Stimulated activated CD4-positive, alpha-beta T cell treated with anti-CD3 and anti-CD28 coated beads, TNF-alpha, amount 100 ng/mL, for 4 hours (primary cell): ENCODE results near the gene CAP1.

Experiments used
- DNase-seq, 3 experiments: peaks; one replicate each; pipeline ENCODE4 v3.0.0-alpha.2; 2020; ENCODE audit warnings: low read depth in 3 of 3

Gene CAP1

DNA sequence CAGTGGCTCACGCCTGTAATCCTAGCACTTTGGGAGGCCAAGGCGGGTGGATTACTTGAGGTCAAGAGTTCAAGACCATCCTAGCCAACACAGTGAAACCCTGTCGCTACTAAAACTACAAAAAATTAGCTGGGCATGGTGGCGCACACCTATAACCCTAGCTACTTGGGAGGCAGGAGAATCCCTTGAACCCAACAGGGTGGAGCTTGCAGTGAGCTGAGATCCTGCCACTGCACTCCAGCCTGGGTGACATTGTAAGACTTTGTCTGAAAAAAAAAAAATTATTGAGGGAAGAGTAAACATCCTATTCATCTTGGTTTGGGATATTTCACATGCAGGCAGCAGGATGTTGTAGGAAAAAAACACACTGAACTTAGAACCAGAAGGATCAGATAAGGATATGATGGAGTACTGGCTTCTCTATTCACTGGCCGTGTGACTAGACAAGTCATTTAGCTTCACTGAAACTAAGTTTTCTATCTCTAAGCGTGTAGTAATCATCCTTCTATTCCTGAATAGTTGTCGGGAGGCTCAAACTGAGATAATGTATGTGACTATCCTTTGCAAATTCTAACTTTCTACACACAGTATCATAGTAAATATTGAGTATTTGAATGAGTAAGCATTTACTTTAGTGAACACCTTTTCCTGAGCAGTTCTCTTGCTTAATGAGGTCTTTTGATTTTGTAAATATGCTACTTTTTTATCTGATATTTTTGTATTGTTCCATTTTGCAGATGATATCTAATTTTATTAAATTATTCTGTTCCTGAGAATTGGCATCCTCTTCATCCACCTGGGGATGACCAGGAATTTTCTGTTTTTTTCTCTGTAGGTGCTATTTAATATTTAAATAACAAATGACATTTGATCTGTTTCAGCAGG, 18.2 kb downstream of the CAP1 start:
- DNase-seq = no peak

DNA sequence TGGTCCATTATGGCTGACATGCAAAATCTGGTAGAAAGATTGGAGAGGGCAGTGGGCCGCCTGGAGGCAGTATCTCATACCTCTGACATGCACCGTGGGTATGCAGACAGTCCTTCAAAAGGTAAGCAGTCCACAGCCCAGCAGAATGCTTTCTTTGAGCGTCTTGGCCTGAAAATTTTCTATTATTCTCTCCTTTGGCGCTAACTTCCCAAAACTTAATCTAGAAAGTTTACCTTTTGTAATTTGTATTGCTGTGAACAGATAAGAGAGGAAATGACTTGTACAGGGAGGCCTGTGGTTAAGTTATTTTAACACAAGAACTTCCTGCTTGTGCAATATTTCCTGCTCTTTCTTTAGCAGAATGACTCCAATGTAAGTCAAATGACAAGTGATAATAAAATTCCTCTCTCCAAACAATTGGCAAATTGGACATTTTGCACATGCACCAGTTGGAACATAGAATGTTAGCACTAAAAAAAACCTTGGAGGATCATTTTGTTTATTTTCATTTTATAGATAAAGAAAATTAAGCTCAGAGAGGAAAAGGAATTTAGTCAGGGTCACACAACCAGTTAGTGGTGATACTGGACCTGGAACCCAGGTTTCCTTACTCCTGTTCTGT, 18.9 kb downstream of the CAP1 start:
- no peak for DNase-seq

DNA sequence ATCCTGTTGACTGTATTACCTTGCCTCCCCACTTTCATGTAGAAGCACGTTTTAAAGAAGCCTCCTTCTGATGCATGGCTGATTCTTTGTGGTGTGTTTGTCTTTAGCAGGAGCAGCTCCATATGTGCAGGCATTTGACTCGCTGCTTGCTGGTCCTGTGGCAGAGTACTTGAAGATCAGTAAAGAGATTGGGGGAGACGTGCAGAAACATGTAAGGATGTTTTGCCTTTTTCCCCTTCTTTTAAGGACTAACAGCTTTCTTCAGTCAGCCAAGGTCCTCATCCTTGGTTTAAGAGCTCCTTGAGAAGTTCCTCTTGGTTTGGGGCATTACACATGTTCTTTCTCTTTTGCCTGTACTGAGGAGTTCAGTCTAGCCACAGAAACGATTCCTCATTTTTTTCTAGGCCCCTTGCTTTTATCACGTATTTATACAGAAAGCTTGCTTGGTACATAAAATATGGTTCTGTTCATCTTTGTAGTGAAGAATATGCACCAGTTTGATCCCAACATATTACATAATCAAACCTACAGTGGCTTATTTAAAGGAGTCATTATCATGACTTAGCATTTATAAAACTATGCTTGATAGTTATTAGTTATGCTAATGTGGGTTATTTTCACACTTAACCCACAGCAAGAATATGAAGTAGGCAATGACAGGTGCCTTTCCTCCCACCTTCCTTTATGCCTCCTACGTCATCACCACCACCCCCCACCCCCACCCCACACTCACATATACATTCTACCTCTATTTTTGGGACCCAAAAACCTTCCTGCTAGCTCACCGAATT, 19.6 kb downstream of the CAP1 start:
- no peak for DNase-seq

DNA sequence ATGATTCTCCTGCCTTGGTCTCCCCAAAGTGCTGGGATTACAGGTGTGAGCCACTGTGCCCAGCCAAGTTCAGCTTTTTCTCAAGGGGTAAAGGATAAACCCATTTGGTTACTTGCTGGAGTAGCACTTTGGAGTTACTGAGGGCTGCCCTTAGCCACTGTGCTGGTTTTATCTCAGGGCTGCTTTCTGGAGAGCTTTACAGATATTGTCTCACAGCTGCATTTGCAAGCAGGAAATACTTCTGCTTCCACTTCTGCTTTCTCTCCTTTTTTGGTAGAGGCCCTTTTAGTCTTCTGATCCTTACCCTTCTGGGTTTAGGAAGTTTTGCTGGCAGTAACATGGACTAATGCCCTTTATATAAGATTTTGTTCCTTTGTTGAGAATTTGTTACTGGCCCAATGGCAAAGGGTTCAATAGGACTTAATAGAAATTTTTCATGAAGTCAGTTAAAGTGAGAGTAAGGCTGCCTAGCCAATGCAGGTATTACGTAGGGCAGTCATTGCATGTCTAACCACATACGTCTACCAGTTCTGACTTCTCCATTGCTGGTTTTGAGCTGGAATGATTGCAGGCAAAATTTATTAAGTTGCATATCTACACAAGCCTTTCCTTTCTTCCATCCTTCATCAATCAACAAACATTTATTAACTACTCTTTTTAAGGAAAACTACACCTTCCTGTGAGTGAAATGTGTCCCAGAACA, 24.4 kb downstream of the CAP1 start:
- DNase-seq = no peak

DNA sequence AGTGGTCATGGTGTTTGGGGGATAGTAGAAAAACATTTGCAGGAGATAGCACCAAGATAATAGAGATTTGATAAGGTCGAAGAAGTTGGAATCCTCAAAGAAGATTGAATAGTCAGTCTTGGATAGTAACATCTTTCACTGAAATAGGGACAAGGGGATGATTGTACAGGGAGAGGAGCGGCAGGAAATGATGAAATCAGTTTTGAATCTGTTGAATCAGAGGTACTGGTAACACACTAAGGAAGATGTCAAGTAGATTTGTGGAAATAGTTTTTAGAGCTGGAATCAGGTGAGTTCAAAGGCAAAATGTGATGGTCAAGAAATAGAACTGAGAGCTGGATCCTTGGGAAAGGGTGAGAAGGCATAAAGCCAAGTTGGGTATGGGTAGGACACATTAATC, 26.5 kb downstream of the CAP1 start:
- no peak for DNase-seq

DNA sequence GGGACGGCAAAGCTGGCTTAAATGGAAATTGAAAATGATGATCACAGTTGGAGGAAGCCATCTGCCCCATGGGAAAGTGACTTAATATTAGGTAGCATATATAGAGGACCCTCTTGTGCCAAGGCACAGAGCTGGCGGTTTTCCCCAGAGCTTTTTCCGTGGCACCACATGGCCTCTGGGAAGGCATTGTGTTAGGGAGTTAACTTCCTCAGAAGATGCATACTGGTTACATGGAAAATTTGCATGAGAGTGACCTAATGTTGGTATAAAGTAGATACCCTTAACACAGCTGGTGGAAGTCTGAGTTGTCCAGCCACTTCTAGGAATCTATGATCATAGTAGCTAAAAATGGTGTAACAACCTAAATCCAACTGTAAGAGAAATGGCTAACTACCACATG, 27.3 kb downstream of the CAP1 start:
- no peak for DNase-seq

DNA sequence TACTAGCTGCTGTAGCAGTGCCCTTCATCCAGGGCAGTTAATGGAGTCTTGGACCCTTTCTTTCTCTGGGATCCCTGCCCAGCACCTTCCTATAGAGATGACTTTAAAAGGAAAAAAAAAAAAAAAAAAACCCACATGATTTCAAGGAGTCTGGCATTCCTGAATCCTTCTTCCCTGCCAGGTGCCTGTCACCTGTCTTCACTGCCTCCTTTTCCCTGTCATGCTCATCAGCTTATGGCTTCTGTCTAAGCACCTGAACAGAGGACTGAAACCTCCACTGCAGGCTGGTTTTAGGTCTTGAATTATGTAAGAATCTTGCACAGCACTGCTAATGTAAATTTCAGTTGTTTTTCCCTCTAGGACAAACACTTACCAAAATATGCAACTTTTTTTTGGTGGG, 31.6 kb downstream of the CAP1 start:
- no peak for DNase-seq

DNA sequence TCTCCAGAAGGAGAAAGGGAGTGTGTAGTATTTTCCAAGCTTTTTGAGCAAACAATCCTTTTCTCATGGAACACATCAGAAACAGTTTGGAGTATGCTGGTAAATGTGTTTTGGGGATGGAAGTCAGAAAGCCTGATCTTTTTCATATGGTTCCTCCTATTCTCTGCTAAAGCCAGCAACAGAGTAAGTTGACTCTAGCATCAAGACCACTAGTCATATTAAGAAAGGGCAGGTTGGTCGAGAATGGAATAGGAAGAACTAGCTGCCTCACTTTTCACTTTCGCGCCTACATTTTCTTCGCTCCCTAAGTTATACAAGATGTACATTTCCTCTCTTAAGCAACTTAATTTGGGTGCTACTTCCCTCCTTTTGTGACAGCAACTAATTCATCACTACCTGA, 32.5 kb downstream of the CAP1 start:
- DNase-seq = no peak

DNA sequence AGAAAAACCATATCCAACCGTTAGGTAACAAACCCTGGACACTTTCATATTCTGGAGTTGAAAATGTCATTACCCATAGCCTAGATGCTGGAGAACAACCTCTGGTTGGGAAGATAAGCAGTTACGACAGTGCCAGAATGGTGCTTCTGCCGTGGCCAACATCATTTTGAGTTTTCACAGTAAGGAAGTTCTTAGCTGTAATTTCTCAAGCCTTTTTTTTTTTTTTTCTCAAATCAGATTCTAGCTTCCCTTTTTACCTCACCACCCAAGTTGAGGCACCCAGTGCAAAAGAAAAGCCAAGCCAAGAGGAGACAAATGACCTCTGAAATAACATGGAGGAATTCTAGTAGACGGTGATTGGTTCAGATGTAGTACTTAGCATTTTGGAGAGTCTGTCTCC, 34.7 kb downstream of the CAP1 start:
- DNase-seq = no peak

DNA sequence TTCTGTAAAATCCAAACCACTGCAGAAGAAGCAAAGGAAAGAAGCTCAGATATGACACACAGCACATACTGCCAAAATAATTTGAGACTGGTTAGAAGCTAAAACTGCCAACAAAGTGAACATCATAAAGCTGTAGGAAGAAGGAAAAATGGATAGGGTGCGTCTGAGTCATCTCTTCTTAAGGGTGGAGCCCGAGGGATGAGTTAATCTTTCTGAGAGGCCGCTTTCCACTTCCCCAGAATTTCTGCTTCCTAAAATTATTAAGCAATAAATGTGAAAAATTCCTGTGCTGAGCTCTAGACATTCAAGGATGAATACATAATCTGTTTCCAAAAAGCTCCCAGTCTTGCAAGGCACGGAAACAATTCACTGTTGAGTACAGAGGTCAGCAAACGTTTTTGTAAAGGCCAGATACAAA, 36.4 kb downstream of the CAP1 start:
- DNase-seq = no peak

DNA sequence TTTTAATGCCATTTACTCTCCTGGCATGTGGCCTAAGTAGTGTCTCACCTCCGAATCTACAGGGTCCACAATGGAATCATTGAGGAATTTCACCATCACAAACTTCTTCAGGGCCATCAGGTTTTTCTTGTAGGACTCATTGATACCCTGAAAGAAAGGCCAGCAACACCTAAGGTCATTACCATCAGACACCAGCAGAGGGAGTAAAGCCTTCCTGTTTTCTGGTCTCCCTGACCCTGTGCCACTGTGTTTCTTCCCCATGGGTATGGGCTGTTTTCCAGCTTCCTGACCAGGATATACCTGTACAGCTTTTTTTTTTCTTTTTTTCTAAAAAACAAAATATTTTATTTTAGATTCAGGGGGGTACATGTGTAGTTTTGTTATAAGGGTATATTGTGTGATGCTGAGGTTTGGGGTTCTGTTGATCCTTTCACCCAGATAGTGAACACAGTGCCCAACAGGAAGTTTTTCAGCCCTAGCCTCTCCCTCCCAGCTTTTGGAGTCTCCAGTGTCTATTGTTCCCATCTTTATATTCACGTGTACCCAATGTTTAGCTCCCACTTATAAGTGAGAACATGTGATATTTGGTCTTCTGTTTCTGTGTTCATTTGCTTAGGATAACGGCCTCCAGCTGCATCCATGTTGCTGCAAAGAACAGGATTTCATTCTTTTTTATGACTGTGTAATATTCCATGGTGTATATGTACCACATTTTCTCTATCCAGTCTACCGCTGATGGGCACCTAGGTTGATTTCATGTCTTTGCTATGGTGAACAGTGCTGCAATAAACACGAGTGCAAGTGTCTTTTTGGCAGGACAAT, 38.2 kb downstream of the CAP1 start:
- DNase-seq = peak in 1 of 3 experiments; percentile 33

DNA sequence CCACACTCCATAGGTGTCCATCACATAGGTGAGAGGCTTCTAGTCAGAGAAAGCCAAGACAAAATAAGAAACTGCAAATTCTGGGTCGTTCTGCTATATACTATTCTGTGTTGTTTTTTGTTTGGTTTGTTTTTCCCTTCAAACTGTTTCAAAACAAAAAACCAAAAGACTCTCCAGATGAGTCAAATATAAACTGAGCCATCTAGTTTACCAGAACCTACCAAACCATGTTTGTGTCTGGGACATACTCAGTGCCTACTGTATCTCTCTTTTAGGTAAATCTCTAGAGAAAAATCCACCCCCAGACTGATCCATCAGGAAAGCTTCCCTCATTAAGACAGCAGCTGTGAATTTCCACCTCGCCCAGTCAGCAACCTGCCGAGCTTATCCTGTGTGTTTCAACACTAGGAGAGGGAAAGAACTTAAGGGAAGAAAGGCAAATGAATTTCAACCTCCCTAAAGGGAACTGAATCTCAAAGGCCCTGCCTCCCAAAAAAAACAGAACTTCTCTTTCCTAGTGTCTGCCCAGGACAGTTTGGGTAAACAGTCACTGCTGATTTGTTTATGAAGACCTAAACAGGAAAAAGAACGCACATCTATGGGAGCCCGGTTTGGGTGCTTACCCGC, 39.4 kb downstream of the CAP1 start:
- DNase-seq = no peak

DNA sequence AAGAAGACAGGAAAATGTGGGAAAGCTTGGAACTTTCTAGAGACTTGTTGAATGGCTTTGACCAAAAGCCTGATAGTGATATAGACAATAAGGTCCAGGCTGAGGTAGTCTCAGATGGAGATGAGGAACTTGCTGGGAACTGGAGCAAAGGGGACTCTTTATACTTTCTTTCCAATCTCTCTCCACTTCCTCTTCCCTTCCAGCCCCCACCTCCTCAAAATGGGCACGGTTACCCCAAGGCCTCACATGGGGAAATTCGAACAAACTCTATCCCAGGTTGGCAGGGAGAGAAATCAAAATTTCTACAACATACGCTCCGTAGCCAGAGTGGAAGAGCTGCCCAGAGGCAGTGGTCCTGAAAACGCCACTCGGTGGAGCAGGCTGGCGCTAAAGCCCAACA, 41.3 kb downstream of the CAP1 start:
- no peak for DNase-seq

DNA sequence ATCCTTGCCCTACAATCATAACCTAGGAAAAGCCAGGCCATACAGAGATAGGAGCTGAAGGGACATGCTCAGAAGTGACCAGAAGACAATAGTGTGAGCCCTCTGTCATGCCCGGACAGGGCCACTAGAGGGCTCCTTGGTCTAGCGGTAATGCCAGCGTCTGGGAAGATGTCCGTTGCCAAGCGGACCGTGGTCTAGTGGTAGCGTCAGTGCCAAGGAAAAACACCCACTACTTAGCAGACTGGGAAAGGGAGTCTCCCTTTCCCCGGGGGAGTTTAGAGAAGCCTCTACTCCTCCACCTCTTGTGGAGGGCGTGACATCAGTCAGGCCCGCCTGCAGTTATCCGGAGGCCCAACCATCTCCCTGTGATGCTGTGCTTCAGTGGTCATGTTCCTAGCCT, 44.2 kb downstream of the CAP1 start:
- peak in 1 of 3 experiments; percentile 16 for DNase-seq

DNA sequence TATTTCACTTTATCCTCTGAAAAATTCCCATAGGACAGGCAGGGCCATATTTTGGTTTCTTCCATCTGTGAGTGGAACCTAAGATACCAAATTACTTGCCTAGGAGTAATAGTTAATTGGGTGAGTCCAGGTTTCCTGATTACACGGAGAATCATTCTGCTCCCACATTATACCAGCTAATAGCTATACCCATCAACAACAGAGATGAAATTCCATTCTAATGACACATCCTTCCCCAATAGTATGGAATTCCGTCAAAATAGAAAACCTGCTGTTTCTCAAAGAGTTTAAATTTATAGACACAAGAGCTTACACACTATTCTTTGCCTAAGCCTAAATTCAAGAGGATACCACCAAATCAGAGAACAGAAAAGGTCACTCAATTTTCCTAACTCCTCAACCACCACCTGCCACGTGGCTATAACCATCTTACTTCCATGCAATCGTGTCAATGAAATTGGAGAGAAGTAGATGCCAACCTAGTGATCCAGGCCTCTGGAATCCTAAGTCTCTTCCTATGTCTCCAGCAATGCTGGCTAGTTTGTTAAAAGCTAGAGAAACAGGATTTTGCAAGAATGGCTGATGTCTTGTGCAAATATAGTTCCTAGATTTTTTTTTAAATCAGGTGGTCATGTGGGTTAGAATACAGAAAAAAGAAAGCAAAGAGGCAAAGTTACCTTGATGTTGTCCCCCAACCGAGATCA, 50.3 kb downstream of the CAP1 start:
- DNase-seq = no peak

DNA sequence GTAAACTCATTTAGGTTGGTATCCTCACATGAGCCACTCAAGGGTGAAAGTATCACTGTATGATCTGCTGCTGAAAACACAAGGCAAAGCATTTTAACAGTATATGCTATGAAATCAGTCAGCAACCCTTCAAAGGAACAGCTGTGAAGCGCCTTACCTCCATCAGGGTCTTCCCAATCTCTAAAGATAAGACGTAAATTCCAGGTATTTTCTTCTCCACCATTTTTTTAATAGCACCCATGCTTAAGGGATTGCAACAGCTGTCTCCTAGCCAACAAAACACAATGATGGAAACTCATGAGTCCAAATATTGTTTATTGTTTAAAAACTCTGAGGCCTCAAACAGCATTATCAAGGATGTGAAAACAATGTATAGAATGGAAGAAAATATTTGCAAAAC, 51.7 kb downstream of the CAP1 start:
- no peak for DNase-seq

DNA sequence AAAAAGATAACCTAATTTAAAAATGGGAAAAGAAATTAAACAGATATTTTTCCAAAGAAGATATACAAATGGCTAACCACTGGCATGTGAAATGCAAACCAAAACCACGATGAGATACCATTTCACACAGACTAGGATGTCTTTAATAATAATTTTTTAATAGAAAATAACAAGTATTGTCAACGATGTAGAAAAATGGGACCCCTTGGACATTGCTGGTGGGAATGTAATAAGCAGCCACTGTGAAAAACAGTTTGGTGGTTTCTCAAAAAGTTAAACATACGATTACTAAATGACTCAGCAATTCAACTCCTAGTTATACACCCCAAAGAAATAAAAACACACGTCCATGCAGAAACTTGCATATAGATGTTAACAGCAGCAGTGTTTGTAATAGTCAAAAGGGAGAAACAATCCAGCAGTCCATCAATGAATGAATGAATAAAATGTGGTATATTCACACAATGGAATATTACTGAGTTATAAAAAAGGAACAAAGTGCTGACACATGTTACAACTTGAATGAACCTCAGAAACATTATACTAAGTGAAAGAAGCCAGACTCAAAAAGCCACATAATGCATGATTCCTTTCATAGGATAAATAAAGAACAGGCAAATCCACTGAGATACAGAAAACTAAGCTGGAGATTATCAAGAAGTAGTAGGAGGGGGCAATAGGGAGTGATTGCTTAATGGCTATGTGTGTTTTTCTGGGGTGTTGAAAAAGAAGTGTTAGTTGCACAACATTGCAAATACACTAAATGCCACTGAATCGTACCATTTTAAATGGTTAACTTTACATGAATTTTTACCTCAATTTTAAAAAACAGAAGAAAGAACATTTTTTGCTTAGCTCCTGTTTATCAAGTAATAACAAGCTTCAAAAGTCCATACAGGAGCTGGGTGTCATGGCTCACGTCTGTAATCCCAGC, 52.4 kb downstream of the CAP1 start:
- DNase-seq = no peak

DNA sequence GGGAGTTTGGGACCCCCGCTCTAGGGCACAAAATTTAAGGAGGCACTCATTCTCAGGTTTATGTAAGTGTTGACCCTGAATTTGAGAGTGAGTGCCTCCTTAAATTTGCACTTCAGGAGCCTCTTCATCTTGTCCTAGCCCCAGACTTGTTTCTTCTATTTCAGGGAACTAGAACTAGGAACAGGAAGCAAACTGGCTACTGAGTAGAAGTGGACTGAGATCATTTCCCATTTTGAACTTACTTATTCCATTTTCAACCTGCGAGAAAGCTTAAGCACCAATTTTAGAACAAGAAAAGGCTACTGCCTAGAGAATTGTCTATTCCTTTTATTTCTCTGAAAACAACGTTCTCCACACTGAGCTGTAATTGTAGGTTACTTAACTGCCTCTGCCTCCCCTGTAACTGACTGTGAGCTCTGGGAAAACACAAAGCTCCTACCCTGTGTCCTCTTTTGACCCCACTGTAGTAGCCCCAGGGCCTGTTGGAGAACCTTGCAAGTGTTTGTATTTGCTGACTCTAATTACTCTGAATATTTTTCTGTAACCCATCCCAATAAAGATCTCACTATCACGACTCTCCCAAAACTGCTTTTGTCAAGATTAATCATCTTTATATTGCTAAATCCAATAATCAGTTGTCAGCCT, 54.1 kb downstream of the CAP1 start:
- no peak for DNase-seq
